Mesendoderm (in vitro differentiated cells): ENCODE measurements around the gene TAS2R1.

Experiments used
- DNase-seq: peaks from one replicate; pipeline ENCODE4 v3.0.0; 2013
- H2AK5ac ChIP-seq: 2 replicates; pipeline ENCODE4 v1.6.1; 2013; ENCODE audit warnings: low read length, inconsistent platforms
- H2BK120ac ChIP-seq: 2 replicates; pipeline ENCODE4 v1.6.1; 2013; ENCODE audit warnings: low read depth, mild to moderate bottlenecking, low read length, moderate library complexity, mixed read lengths
- H2BK15ac ChIP-seq: replicated peaks from 2 replicates; pipeline ENCODE4 v1.6.1; 2013; ENCODE audit warnings: low read depth, mild to moderate bottlenecking, moderate library complexity
- H2BK5ac ChIP-seq: 2 replicates; pipeline ENCODE4 v1.6.1; 2013; ENCODE audit warnings: low read length, inconsistent platforms
- H3K18ac ChIP-seq: 2 replicates; pipeline ENCODE4 v1.6.1; 2013; ENCODE audit warnings: mild to moderate bottlenecking, low read length, mixed read lengths
- H3K23ac ChIP-seq: one replicate; pipeline ENCODE4 v1.6.1; 2013; ENCODE audit warnings: low read length
- H3K27ac ChIP-seq: 2 replicates; pipeline ENCODE4 v1.5.1; 2013; ENCODE audit warnings: low read depth, mild to moderate bottlenecking, inconsistent platforms, low read length, moderate library complexity
- H3K27me3 ChIP-seq: 2 replicates; pipeline ENCODE4 v1.6.1; 2013; ENCODE audit warnings: low read length, control low read depth, mild to moderate bottlenecking, inconsistent platforms; ENCODE audit not compliant: insufficient read depth, poor library complexity
- H3K36me3 ChIP-seq: 2 replicates; pipeline ENCODE4 v1.6.1; 2013; ENCODE audit warnings: low read length, inconsistent platforms; ENCODE audit not compliant: control insufficient read depth, insufficient read depth
- H3K4ac ChIP-seq: one replicate; pipeline ENCODE4 v1.6.1; 2013; ENCODE audit warnings: low read depth, mild to moderate bottlenecking, low read length, moderate library complexity
- H3K4me1 ChIP-seq: 2 replicates; pipeline ENCODE4 v1.6.1; 2013; ENCODE audit warnings: low read depth, low read length, inconsistent platforms; ENCODE audit not compliant: control insufficient read depth
- H3K4me2 ChIP-seq: 2 replicates; pipeline ENCODE4 v1.6.1; 2013; ENCODE audit warnings: low read length
- H3K4me3 ChIP-seq: 2 replicates; pipeline ENCODE4 v1.5.1; 2013; ENCODE audit warnings: mild to moderate bottlenecking, low read length
- H3K56ac ChIP-seq: one replicate; pipeline ENCODE4 v1.6.1; 2013; ENCODE audit warnings: low read length
- H3K79me1 ChIP-seq: 2 replicates; pipeline ENCODE4 v1.6.1; 2013; ENCODE audit warnings: low read length, inconsistent platforms
- H3K79me2 ChIP-seq: 2 replicates; pipeline ENCODE4 v1.6.1; 2013; ENCODE audit warnings: mild to moderate bottlenecking, low read length; ENCODE audit not compliant: control insufficient read depth, insufficient read depth
- H3K9ac ChIP-seq: 2 replicates; pipeline ENCODE4 v1.6.1; 2013; ENCODE audit warnings: low read length, inconsistent platforms
- H4K5ac ChIP-seq: one replicate; pipeline ENCODE4 v1.6.1; 2013; ENCODE audit warnings: low read length
- H4K8ac ChIP-seq: one replicate; pipeline ENCODE4 v1.6.1; 2013; ENCODE audit warnings: low read depth, mild to moderate bottlenecking, control low read depth, low read length, moderate library complexity
- WGBS: extraction: QIAGEN DNeasy Blood & Tissue Kit; methylation state at CpG from one replicate; pipeline ENCODE4 v1.1.7; 2013; ENCODE audit warnings: low lambda C conversion rate, missing lambda C conversion rate; ENCODE audit not compliant: insufficient coverage; ENCODE audit errors: extremely low coverage; 5-methylcytosine and 5-hydroxymethylcytosine counted together

Gene TAS2R1

GRCh38 chr5:9657819-9658218 lies 27.7 kb upstream of the TAS2R1 start:
- Histone ChIP-seq H4K8ac (no peak overlapping the region), H3K4me3 (no peak overlapping the region), H3K27me3 (no peaks in the 10 kb centered on the region), H2BK120ac (no peak overlapping the region), H3K4me1 (no peaks in the 10 kb centered on the region), H3K36me3 (no peaks in the 10 kb centered on the region), H3K56ac (no peak overlapping the region), H3K23ac (no peak overlapping the region), H3K9ac (no peak overlapping the region), H2BK5ac (no peak overlapping the region), H4K5ac (no peak overlapping the region), H3K18ac (no peak overlapping the region), H2BK15ac (no peak overlapping the region), H3K79me1 (no peaks in the 10 kb centered on the region), H2AK5ac (no peak overlapping the region), H3K4ac (no peak overlapping the region), H3K4me2 (no peak overlapping the region), H3K27ac (no peak overlapping the region), H3K79me2 (no peaks in the 10 kb centered on the region)
- DNase-seq, result no peak
- WGBS, result no CpG with 5 or more reads among the region's 1 CpG

- Histone ChIP-seq H3K4ac (no peak overlapping the region), H4K5ac (no peak overlapping the region), H2BK15ac (no peak overlapping the region), H4K8ac (no peak overlapping the region), H3K27ac (no peak overlapping the region), H3K4me2 (no peak overlapping the region), H3K9ac (no peak overlapping the region), H3K36me3 (no peaks in the 10 kb centered on the region), H3K18ac (no peak overlapping the region), H3K56ac (no peak overlapping the region), H3K4me3 (no peak overlapping the region), H3K79me1 (no peaks in the 10 kb centered on the region), H3K27me3 (no peaks in the 10 kb centered on the region), H3K4me1 (no peaks in the 10 kb centered on the region), H2AK5ac (no peak overlapping the region), H3K23ac (no peak overlapping the region), H3K79me2 (no peaks in the 10 kb centered on the region), H2BK120ac (no peak overlapping the region), H2BK5ac (no peak overlapping the region)
- WGBS, result no CpG with 5 or more reads among the region's 1 CpG
- no peak for DNase-seq
Measured at GRCh38 chr5:9655641-9656040, 25.5 kb upstream of the TAS2R1 start.

GRCh38 chr5:9654886-9655285 lies 24.7 kb upstream of the TAS2R1 start:
- H3K27ac ChIP-seq, result no peak overlapping the region
- no peak overlapping the region for H3K23ac ChIP-seq
- no peak overlapping the region for H4K5ac ChIP-seq
- H2AK5ac ChIP-seq, result no peak overlapping the region
- H3K79me1 ChIP-seq, result no peaks in the 10 kb centered on the region
- H4K8ac ChIP-seq, result no peak overlapping the region
- DNase-seq, result peak; percentile 13
- H3K4me3 ChIP-seq, result no peak overlapping the region
- no peak overlapping the region for H3K56ac ChIP-seq
- H2BK15ac ChIP-seq, result no peak overlapping the region
- H3K4ac ChIP-seq, result no peak overlapping the region
- no peak overlapping the region for H2BK5ac ChIP-seq
- H3K18ac ChIP-seq, result no peak overlapping the region
- H3K36me3 ChIP-seq, result no peaks in the 10 kb centered on the region
- no peak overlapping the region for H2BK120ac ChIP-seq
- no peaks in the 10 kb centered on the region for H3K27me3 ChIP-seq
- no peak overlapping the region for H3K9ac ChIP-seq
- H3K4me1 ChIP-seq, result no peaks in the 10 kb centered on the region
- H3K4me2 ChIP-seq, result no peak overlapping the region
- no peaks in the 10 kb centered on the region for H3K79me2 ChIP-seq

- Histone ChIP-seq H2AK5ac (no peak overlapping the region), H3K4ac (no peak overlapping the region), H2BK15ac (no peak overlapping the region), H3K27me3 (no peaks in the 10 kb centered on the region), H4K8ac (no peak overlapping the region), H3K18ac (no peak overlapping the region), H3K4me1 (no peaks in the 10 kb centered on the region), H3K23ac (no peak overlapping the region), H3K9ac (no peak overlapping the region), H4K5ac (no peak overlapping the region), H3K79me2 (no peaks in the 10 kb centered on the region), H2BK120ac (no peak overlapping the region), H3K56ac (no peak overlapping the region), H3K4me3 (no peak overlapping the region), H3K27ac (no peak overlapping the region), H3K36me3 (no peaks in the 10 kb centered on the region), H2BK5ac (no peak overlapping the region), H3K4me2 (no peak overlapping the region), H3K79me1 (no peaks in the 10 kb centered on the region)
- no CpG with 5 or more reads among the region's 2 CpGs for WGBS
- peak; percentile 36 for DNase-seq
Measured at GRCh38 chr5:9653811-9654210, 23.7 kb upstream of the TAS2R1 start.

DNA sequence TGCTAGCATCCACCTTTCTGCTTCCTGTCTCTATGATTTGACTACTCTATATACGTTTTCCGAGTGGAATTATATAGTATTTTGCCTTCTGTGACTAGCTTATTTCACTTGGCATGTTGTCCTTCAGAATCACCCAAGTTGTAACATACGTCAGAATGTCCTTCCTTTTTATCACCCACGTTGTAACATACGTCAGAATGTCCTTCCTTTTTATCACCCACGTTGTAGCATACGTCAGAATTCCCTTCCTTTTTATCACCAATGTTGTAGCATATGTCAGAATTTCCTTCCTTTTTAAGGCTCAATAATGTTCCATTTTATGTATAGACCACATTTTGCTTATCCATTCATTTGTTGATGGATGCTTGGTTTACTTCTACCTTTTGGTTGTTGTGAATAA lies 22.9 kb upstream of the TAS2R1 start:
- no peak overlapping the region for H3K4ac ChIP-seq
- no peak overlapping the region for H3K4me2 ChIP-seq
- no peaks in the 10 kb centered on the region for H3K36me3 ChIP-seq
- H3K79me1 ChIP-seq, result no peaks in the 10 kb centered on the region
- no peaks in the 10 kb centered on the region for H3K27me3 ChIP-seq
- DNase-seq, result no peak
- no CpG with 5 or more reads among the region's 7 CpGs for WGBS
- H3K56ac ChIP-seq, result no peak overlapping the region
- no peak overlapping the region for H4K5ac ChIP-seq
- no peak overlapping the region for H3K4me3 ChIP-seq
- no peak overlapping the region for H2BK120ac ChIP-seq
- H3K79me2 ChIP-seq, result no peaks in the 10 kb centered on the region
- no peak overlapping the region for H2AK5ac ChIP-seq
- no peak overlapping the region for H4K8ac ChIP-seq
- H3K4me1 ChIP-seq, result no peaks in the 10 kb centered on the region
- H3K9ac ChIP-seq, result no peak overlapping the region
- H3K23ac ChIP-seq, result no peak overlapping the region
- no peak overlapping the region for H2BK15ac ChIP-seq
- H2BK5ac ChIP-seq, result no peak overlapping the region
- H3K27ac ChIP-seq, result no peak overlapping the region
- H3K18ac ChIP-seq, result no peak overlapping the region

- Histone ChIP-seq H2BK15ac (no peak overlapping the region), H3K18ac (no peak overlapping the region), H3K79me2 (no peaks in the 10 kb centered on the region), H3K4me2 (no peak overlapping the region), H3K4me3 (no peak overlapping the region), H4K8ac (no peak overlapping the region), H3K4me1 (no peaks in the 10 kb centered on the region), H3K79me1 (no peaks in the 10 kb centered on the region), H4K5ac (no peak overlapping the region), H3K56ac (no peak overlapping the region), H2AK5ac (no peak overlapping the region), H3K27me3 (no peaks in the 10 kb centered on the region), H3K36me3 (no peaks in the 10 kb centered on the region), H2BK120ac (no peak overlapping the region), H2BK5ac (no peak overlapping the region), H3K9ac (no peak overlapping the region), H3K23ac (no peak overlapping the region), H3K27ac (no peak overlapping the region), H3K4ac (no peak overlapping the region)
- no CpG with 5 or more reads among the region's 3 CpGs for WGBS
- DNase-seq, result no peak
Measured at GRCh38 chr5:9652295-9652694, 22.1 kb upstream of the TAS2R1 start.
